GM12878 (cell line): ENCODE measurements around the gene COL2A1. TPM values are rescaled to one million over a fixed set of nuclear protein-coding genes. Genes with fewer than 3 reads are reported as not detected.

Experiments used
- ATAC-seq: fragments of 200-7000 bp; cut with Tn5 transposase; 3 replicates; pipeline ENCODE4 v1.9.1; 2020; ENCODE audit warnings: mild to moderate bottlenecking, moderate library complexity
- BruUV-seq: library from RNA; stranded (reverse); fragments of 400-500 nt; replicated peaks from 2 replicates; lab custom pipeline; 2021; lab: Mats Ljungman, UMichigan
- CTCF ChIA-PET: fragments of 300-600 bp; sonication (Branson Sonifier 250); formaldehyde crosslinking; extraction: SDS; loops from one replicate; lab custom pipeline; 2021; ENCODE audit warnings: inconsistent platforms; lab: Yijun Ruan, JAX
- POLR2A ChIA-PET: fragments of 350-600 bp; formaldehyde crosslinking; extraction: SDS; loops from one replicate; lab custom pipeline; 2021; ENCODE audit warnings: inconsistent platforms; lab: Charles Lee
- RAD21 ChIA-PET: fragments of 300-600 bp; sonication (Branson Sonifier 250); formaldehyde crosslinking; loops from one replicate; lab custom pipeline; 2023; ENCODE audit warnings: antibody characterized with exemption; ENCODE audit not compliant: unreplicated experiment; lab: Charles Lee
- SMC1A ChIA-PET: fragments of 300-600 bp; sonication (Branson Sonifier 250); formaldehyde crosslinking; loops from one replicate; lab custom pipeline; 2023; ENCODE audit not compliant: unreplicated experiment, uncharacterized antibody; lab: Charles Lee
- DNase-seq: peaks from one replicate; pipeline ENCODE4 v3.0.0-alpha.2; 2011; ENCODE audit warnings: low read depth, low spot score
- FAIRE-seq: peaks from 3 replicates; lab custom pipeline; 2011; peaks lifted over from hg19 to GRCh38; lab: Jason Lieb, UNC
- H2AFZ ChIP-seq: 2 replicates; pipeline ENCODE4 v1.6.0; 2011; ENCODE audit warnings: low read depth, low read length, control low read depth; ENCODE audit not compliant: control insufficient read depth
- H3K27ac ChIP-seq: 2 replicates; pipeline ENCODE4 v1.5.1; 2011; ENCODE audit warnings: control low read depth; ENCODE audit not compliant: control insufficient read depth, insufficient read depth
- H3K27me3 ChIP-seq, 2 experiments: replicated peaks in 1 of 2; 2 replicates each; pipeline versions ENCODE4 v1.6.0 to v1.6.1; 2011; ENCODE audit warnings: low read length in 1 of 2; ENCODE audit not compliant: control insufficient read depth in 2 of 2, insufficient read depth in 2 of 2
- H3K36me3 ChIP-seq, 2 experiments: 2 replicates each; pipeline ENCODE4 v1.5.1; 2011; ENCODE audit warnings: low read length in 1 of 2; ENCODE audit not compliant: control insufficient read depth in 2 of 2, insufficient read depth in 2 of 2
- H3K4me1 ChIP-seq: 2 replicates; pipeline ENCODE4 v1.6.1; 2011; ENCODE audit warnings: mild to moderate bottlenecking, low read length, moderate library complexity, mixed read lengths; ENCODE audit not compliant: control insufficient read depth, insufficient read depth
- H3K4me2 ChIP-seq: 2 replicates; pipeline ENCODE4 v1.6.0; 2011; ENCODE audit warnings: control low read depth; ENCODE audit not compliant: control insufficient read depth, insufficient read depth
- H3K4me3 ChIP-seq: fragments of 200-600 bp; sonication (generic); 2 replicates; pipeline ENCODE4 v1.5.1; 2016
- H3K79me2 ChIP-seq: 2 replicates; pipeline ENCODE4 v1.6.0; 2011; ENCODE audit warnings: low read length; ENCODE audit not compliant: control insufficient read depth, insufficient read depth
- H3K9ac ChIP-seq: 2 replicates; pipeline ENCODE4 v1.8.0; 2011; ENCODE audit warnings: low read length, control low read depth, mixed read lengths; ENCODE audit not compliant: control insufficient read depth, insufficient read depth
- H3K9me3 ChIP-seq: replicated peaks from 3 replicates; pipeline ENCODE4 v1.5.1; 2011; ENCODE audit warnings: mild to moderate bottlenecking, low read length; ENCODE audit not compliant: control insufficient read depth, insufficient read depth
- H4K20me1 ChIP-seq: 2 replicates; pipeline ENCODE4 v1.6.0; 2011; ENCODE audit not compliant: control insufficient read depth, insufficient read depth
- BHLHE40 ChIP-seq, 2 experiments: fragments of 450-650 bp in 1 of 2; IDR thresholded peaks; 2 replicates each; pipeline ENCODE4 v1.6.1; 2011 to 2017; ENCODE audit warnings: low read depth in 2 of 2, borderline replicate concordance in 1 of 2, improper control_type of control experiment in 1 of 2, low read length in 1 of 2, mild to moderate bottlenecking in 1 of 2
- CHD1 ChIP-seq: IDR thresholded peaks from 2 replicates; pipeline ENCODE4 v1.6.1; 2012; ENCODE audit warnings: low read depth, low read length, improper control_type of control experiment
- TCF7 ChIP-seq: IDR thresholded peaks from 2 replicates; pipeline ENCODE4 v1.6.1; 2014; ENCODE audit warnings: antibody characterized with exemption, borderline replicate concordance
- WGBS: methylation state at CpG from one replicate; pipeline ENCODE4 v1.1.6; 2016; ENCODE audit warnings: low lambda C conversion rate; ENCODE audit not compliant: insufficient replicate concordance, insufficient coverage; ENCODE audit errors: missing lambda C conversion rate; 5-methylcytosine and 5-hydroxymethylcytosine counted together
- in situ Hi-C: fragments of 300-500 bp; cut with MboI; formaldehyde crosslinking; loops from 9 replicates; pipeline ENCODE4 v1.14.3; 2018; ENCODE audit warnings: mixed read lengths
- intact Hi-C: fragments of 100-400 bp; cut with micrococcal nuclease; formaldehyde crosslinking; loops from one replicate; pipeline ENCODE4 v1.14.2; 2022; ENCODE audit not compliant: unreplicated experiment
- polyA plus RNA-seq, 11 experiments: library from polyadenylated mRNA; depleted of rRNA in 4 of 11; unstranded in 6 of 11; stranded (reverse) in 5 of 11; fragments of >200 nt; fragmentation: Nextera tagmentation in 4 of 11; fragmentation: Illumina TruSeq in 1 of 11; extraction: Ambion mirVana in 4 of 11; extraction: Trizol in 1 of 11; gene quantifications; 1 replicate in 1 of 11; 2 replicates in 10 of 11; pipeline versions ENCODE4 v1.2.1 to v1.2.3, GENCODE V29; 2011 to 2016; ENCODE audit warnings: inconsistent platforms in 2 of 11, missing spikeins in 2 of 11, low read depth in 1 of 11
- total RNA-seq, 4 experiments: library from RNA; depleted of rRNA in 3 of 4; stranded (reverse); fragments of >200 nt in 3 of 4; fragmentation: Illumina TruSeq in 1 of 4; extraction: Trizol in 1 of 4; gene quantifications; 2 replicates each; pipeline versions ENCODE4 v1.2.1 to v1.2.3, GENCODE V29; 2013 to 2021
- TF ChIP-seq, protein P1 (sequence below): IDR thresholded peaks from 2 replicates; pipeline ENCODE4 v1.6.1; 2012; ENCODE audit warnings: low read depth, low read length, improper control_type of control experiment

The COL2A1 gene
- total and polyA plus RNA-seq, 10 of the 15 experiments (the other 5 are each of a cell fraction or from before 2014, with no cell fraction given): 0.06 to 0.67 (median 0.19) TPM; not detected in 1

DNA sequence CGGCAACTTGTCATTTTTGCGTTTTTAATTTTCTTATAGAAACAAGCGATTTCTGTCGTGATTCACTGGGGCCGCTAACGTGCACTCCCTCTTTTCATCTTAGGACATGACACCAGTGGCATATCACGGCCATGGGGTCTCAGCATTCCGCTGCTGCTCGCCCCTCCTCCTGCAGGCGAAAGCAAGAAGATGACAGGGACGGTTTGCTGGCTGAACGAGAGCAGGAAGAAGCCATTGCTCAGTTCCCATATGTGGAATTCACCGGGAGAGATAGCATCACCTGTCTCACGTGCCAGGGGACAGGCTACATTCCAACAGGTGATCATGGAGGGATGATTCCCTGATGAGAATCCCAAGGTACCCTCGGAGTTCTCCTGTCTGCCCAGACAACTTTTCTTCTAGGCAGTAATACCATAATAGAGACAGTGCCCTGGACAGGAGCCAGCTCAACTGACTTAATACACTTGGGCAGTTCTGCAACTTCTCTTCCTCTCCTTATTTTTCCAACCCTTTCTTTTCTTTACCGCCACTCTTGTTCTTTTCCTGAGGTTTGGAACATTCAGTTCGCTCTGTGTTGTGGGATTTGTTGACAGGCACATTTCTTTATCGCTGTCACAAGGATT, 40.1 kb downstream of the COL2A1 start:
- RAD21 ChIA-PET: interaction anchor here (1.0 to 2.5 kb wide), 6 partner anchors 15 to 233 kb away, joined by 3 to 10 read pairs (median 6); no protein-coding TSS in a partner anchor
- H3K4me2 ChIP-seq: peak overlapping the region; percentile 92
- peaks cover 3% of the 10 kb centered on the region for H3K4me1 ChIP-seq
- 12% methylated on average over 18 of the region's 18 CpGs for WGBS
- FAIRE-seq (no peak), DNase-seq (no peak), ATAC-seq (peak; percentile 36)
- in situ Hi-C loops (no loop called here), intact Hi-C loops (loop anchor here (5.0 kb wide), 2 partner anchors 97 to 118 kb away; no protein-coding TSS in a partner anchor)
- H2AFZ ChIP-seq: peak overlapping the region; percentile 88
- TF ChIP-seq CHD1 (no peak), TCF7 (no peak), BHLHE40 (IDR thresholded peaks at IDR 0.05; ENCODE audit: borderline replicate concordance in 1 of 2, low read depth in 2 of 2, low read length in 1 of 2) (peak; percentile 57 to 69)
- TF ChIP-seq, protein P1, sequence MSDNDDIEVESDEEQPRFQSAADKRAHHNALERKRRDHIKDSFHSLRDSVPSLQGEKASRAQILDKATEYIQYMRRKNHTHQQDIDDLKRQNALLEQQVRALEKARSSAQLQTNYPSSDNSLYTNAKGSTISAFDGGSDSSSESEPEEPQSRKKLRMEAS: no peak
- peak overlapping the region; percentile 63 for H3K9ac ChIP-seq
- SMC1A ChIA-PET: interaction anchor here (0.6 to 1.7 kb wide), 7 partner anchors 70 to 709 kb away, joined by 3 to 4 read pairs (median 3); no protein-coding TSS in a partner anchor
- peaks cover 6% of the 10 kb centered on the region for H3K79me2 ChIP-seq
- no peaks in the 10 kb centered on the region; a peak in 2 of 4 replicates for H3K27me3 ChIP-seq
- H3K9me3 ChIP-seq: no peaks in the 10 kb centered on the region; the same call in 2 of the 3 replicates
- CTCF ChIA-PET: interaction anchor here (0.7 to 3.6 kb wide), 21 partner anchors 10 to 654 kb away, joined by 3 to 19 read pairs (median 5); partner anchors contain the start of genes ASB8 and VDR
- POLR2A ChIA-PET: interaction anchor here (1.3 kb wide), 1 partner anchor 193 kb away, joined by 3 read pairs; the partner anchor contains the start of gene ASB8
- BruUV-seq: no TSS peak
- H3K27ac ChIP-seq: no peak overlapping the region; the same call in 1 of the 2 replicates
- H3K36me3 ChIP-seq: peaks cover 0 to 11% of the 10 kb centered on the region in 2 experiments; a peak in 2 of 4 replicates
- no peaks in the 10 kb centered on the region; the same call in 1 of the 2 replicates for H4K20me1 ChIP-seq
- H3K4me3 ChIP-seq: peak overlapping the region; percentile 81
